GM12878 (cell line): Measurements from ENCODE around the gene DUS1L. TPM values are rescaled to one million over a fixed set of nuclear protein-coding genes. Genes with fewer than 3 reads are reported as not detected.

Source experiments
- ATAC-seq: fragments of 200-7000 bp; cut with Tn5 transposase; 3 replicates; pipeline ENCODE4 v1.9.1; 2020; ENCODE audit warnings: mild to moderate bottlenecking, moderate library complexity
- BruUV-seq: library from RNA; stranded (reverse); fragments of 400-500 nt; replicated peaks from 2 replicates; lab custom pipeline; 2021; lab: Mats Ljungman, UMichigan
- CTCF ChIA-PET: fragments of 300-600 bp; sonication (Branson Sonifier 250); formaldehyde crosslinking; extraction: SDS; loops from one replicate; lab custom pipeline; 2021; ENCODE audit warnings: inconsistent platforms; lab: Yijun Ruan, JAX
- POLR2A ChIA-PET: fragments of 350-600 bp; formaldehyde crosslinking; extraction: SDS; loops from one replicate; lab custom pipeline; 2021; ENCODE audit warnings: inconsistent platforms; lab: Charles Lee
- RAD21 ChIA-PET: fragments of 300-600 bp; sonication (Branson Sonifier 250); formaldehyde crosslinking; loops from one replicate; lab custom pipeline; 2023; ENCODE audit warnings: antibody characterized with exemption; ENCODE audit not compliant: unreplicated experiment; lab: Charles Lee
- SMC1A ChIA-PET: fragments of 300-600 bp; sonication (Branson Sonifier 250); formaldehyde crosslinking; loops from one replicate; lab custom pipeline; 2023; ENCODE audit not compliant: unreplicated experiment, uncharacterized antibody; lab: Charles Lee
- DNase-seq: peaks from one replicate; pipeline ENCODE4 v3.0.0-alpha.2; 2011; ENCODE audit warnings: low read depth, low spot score
- FAIRE-seq: peaks from 3 replicates; lab custom pipeline; 2011; peaks lifted over from hg19 to GRCh38; lab: Jason Lieb, UNC
- H2AFZ ChIP-seq: 2 replicates; pipeline ENCODE4 v1.6.0; 2011; ENCODE audit warnings: low read depth, low read length, control low read depth; ENCODE audit not compliant: control insufficient read depth
- H3K27ac ChIP-seq: 2 replicates; pipeline ENCODE4 v1.5.1; 2011; ENCODE audit warnings: control low read depth; ENCODE audit not compliant: control insufficient read depth, insufficient read depth
- H3K27me3 ChIP-seq, 2 experiments: replicated peaks in 1 of 2; 2 replicates each; pipeline versions ENCODE4 v1.6.0 to v1.6.1; 2011; ENCODE audit warnings: low read length in 1 of 2; ENCODE audit not compliant: control insufficient read depth in 2 of 2, insufficient read depth in 2 of 2
- H3K36me3 ChIP-seq, 2 experiments: 2 replicates each; pipeline ENCODE4 v1.5.1; 2011; ENCODE audit warnings: low read length in 1 of 2; ENCODE audit not compliant: control insufficient read depth in 2 of 2, insufficient read depth in 2 of 2
- H3K4me1 ChIP-seq: 2 replicates; pipeline ENCODE4 v1.6.1; 2011; ENCODE audit warnings: mild to moderate bottlenecking, low read length, moderate library complexity, mixed read lengths; ENCODE audit not compliant: control insufficient read depth, insufficient read depth
- H3K4me2 ChIP-seq: 2 replicates; pipeline ENCODE4 v1.6.0; 2011; ENCODE audit warnings: control low read depth; ENCODE audit not compliant: control insufficient read depth, insufficient read depth
- H3K4me3 ChIP-seq: fragments of 200-600 bp; sonication (generic); 2 replicates; pipeline ENCODE4 v1.5.1; 2016
- H3K79me2 ChIP-seq: 2 replicates; pipeline ENCODE4 v1.6.0; 2011; ENCODE audit warnings: low read length; ENCODE audit not compliant: control insufficient read depth, insufficient read depth
- H3K9ac ChIP-seq: 2 replicates; pipeline ENCODE4 v1.8.0; 2011; ENCODE audit warnings: low read length, control low read depth, mixed read lengths; ENCODE audit not compliant: control insufficient read depth, insufficient read depth
- H3K9me3 ChIP-seq: replicated peaks from 3 replicates; pipeline ENCODE4 v1.5.1; 2011; ENCODE audit warnings: mild to moderate bottlenecking, low read length; ENCODE audit not compliant: control insufficient read depth, insufficient read depth
- H4K20me1 ChIP-seq: 2 replicates; pipeline ENCODE4 v1.6.0; 2011; ENCODE audit not compliant: control insufficient read depth, insufficient read depth
- BRCA1 ChIP-seq: IDR thresholded peaks from 2 replicates; pipeline ENCODE4 v1.6.1; 2011; ENCODE audit warnings: low read depth, low read length, improper control_type of control experiment
- NFIC ChIP-seq: IDR thresholded peaks from 2 replicates; pipeline ENCODE4 v1.6.1; 2012; ENCODE audit warnings: low read depth, mild to moderate bottlenecking, inconsistent platforms, low read length, moderate library complexity
- WGBS: methylation state at CpG from one replicate; pipeline ENCODE4 v1.1.6; 2016; ENCODE audit warnings: low lambda C conversion rate; ENCODE audit not compliant: insufficient replicate concordance, insufficient coverage; ENCODE audit errors: missing lambda C conversion rate; 5-methylcytosine and 5-hydroxymethylcytosine counted together
- in situ Hi-C: fragments of 300-500 bp; cut with MboI; formaldehyde crosslinking; loops from 9 replicates; pipeline ENCODE4 v1.14.3; 2018; ENCODE audit warnings: mixed read lengths
- intact Hi-C: fragments of 100-400 bp; cut with micrococcal nuclease; formaldehyde crosslinking; loops from one replicate; pipeline ENCODE4 v1.14.2; 2022; ENCODE audit not compliant: unreplicated experiment
- polyA plus RNA-seq, 11 experiments: library from polyadenylated mRNA; depleted of rRNA in 4 of 11; unstranded in 6 of 11; stranded (reverse) in 5 of 11; fragments of >200 nt; fragmentation: Nextera tagmentation in 4 of 11; fragmentation: Illumina TruSeq in 1 of 11; extraction: Ambion mirVana in 4 of 11; extraction: Trizol in 1 of 11; gene quantifications; 1 replicate in 1 of 11; 2 replicates in 10 of 11; pipeline versions ENCODE4 v1.2.1 to v1.2.3, GENCODE V29; 2011 to 2016; ENCODE audit warnings: inconsistent platforms in 2 of 11, missing spikeins in 2 of 11, low read depth in 1 of 11
- total RNA-seq, 4 experiments: library from RNA; depleted of rRNA in 3 of 4; stranded (reverse); fragments of >200 nt in 3 of 4; fragmentation: Illumina TruSeq in 1 of 4; extraction: Trizol in 1 of 4; gene quantifications; 2 replicates each; pipeline versions ENCODE4 v1.2.1 to v1.2.3, GENCODE V29; 2013 to 2021
- TF ChIP-seq, protein P1 (sequence below): IDR thresholded peaks from 2 replicates; pipeline ENCODE4 v1.6.1; 2011; ENCODE audit warnings: borderline replicate concordance, low read depth, mild to moderate bottlenecking, moderate library complexity, mixed read lengths, low read length; ENCODE audit not compliant: insufficient read depth; ENCODE audit errors: extremely low read length

DUS1L gene
- total and polyA plus RNA-seq, 10 of the 15 experiments (the other 5 are each of a cell fraction or from before 2014, with no cell fraction given), result 6.1 to 157 (median 44.5) TPM

GRCh38 chr17:82105417-82105881 lies 39.8 kb upstream of the DUS1L start:
- TF ChIP-seq, protein P1, sequence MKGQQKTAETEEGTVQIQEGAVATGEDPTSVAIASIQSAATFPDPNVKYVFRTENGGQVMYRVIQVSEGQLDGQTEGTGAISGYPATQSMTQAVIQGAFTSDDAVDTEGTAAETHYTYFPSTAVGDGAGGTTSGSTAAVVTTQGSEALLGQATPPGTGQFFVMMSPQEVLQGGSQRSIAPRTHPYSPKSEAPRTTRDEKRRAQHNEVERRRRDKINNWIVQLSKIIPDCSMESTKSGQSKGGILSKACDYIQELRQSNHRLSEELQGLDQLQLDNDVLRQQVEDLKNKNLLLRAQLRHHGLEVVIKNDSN, result peak; percentile 52
- no peak for TF ChIP-seq BRCA1
- no peak for TF ChIP-seq NFIC
- H3K9me3 ChIP-seq, result no peaks in the 10 kb centered on the region
- ChIA-PET POLR2A (interaction anchor here (0.5 to 1.8 kb wide), 8 partner anchors 7 to 193 kb away, joined by 3 to 7 read pairs (median 4); partner anchors contain the start of genes ASPSCR1, DCXR and FASN), RAD21 (interaction anchor here (1.0 to 1.5 kb wide), 5 partner anchors 7 to 193 kb away, joined by 3 to 5 read pairs (median 3); partner anchors contain the start of genes CENPX, DCXR, FASN and LRRC45), SMC1A (interaction anchor here (1.1 to 1.4 kb wide), 3 partner anchors 32 to 75 kb away, joined by 3 to 6 read pairs (median 4); no protein-coding TSS in a partner anchor), CTCF (interaction anchor here (1.0 to 2.0 kb wide), 6 partner anchors 49 to 101 kb away, joined by 3 to 11 read pairs (median 6); partner anchors contain the start of genes CENPX, LRRC45 and RAC3)
- FAIRE-seq (no peak), ATAC-seq (peak; percentile 2; the same call in 2 of the 3 replicates), DNase-seq (no peak)
- peak overlapping the region; percentile 84 for H3K9ac ChIP-seq
- peak overlapping the region; percentile 77 for H3K4me3 ChIP-seq
- peaks cover 21% of the 10 kb centered on the region for H3K4me1 ChIP-seq
- H4K20me1 ChIP-seq, result no peaks in the 10 kb centered on the region
- peaks cover 14% of the 10 kb centered on the region for H3K79me2 ChIP-seq
- 50% methylated on average over 13 of the region's 13 CpGs for WGBS
- peak overlapping the region; percentile 88 for H3K4me2 ChIP-seq
- no peak overlapping the region for H2AFZ ChIP-seq
- in situ Hi-C loops, result no loop called here
- H3K27ac ChIP-seq, result peak overlapping the region; percentile 87
- no peaks in the 10 kb centered on the region for H3K27me3 ChIP-seq
- intact Hi-C loops, result loop anchor here (5.0 kb wide), 1 partner anchor 47 kb away; no protein-coding TSS in a partner anchor
- no TSS peak for BruUV-seq
- H3K36me3 ChIP-seq, result no peaks in the 10 kb centered on the region; a peak in 1 of 4 replicates
